ENCODE measurements around the gene ZNF766. TPM values are rescaled to one million over a fixed set of nuclear protein-coding genes. Genes with fewer than 3 reads are reported as not detected.
A peak's percentile ranks its signal among the peaks of the same experiment; 100 is the strongest.

ZNF766 gene
- total and polyA plus RNA-seq, 2 of the 8 experiments (the other 6 are each of a cell fraction or from before 2014, with no cell fraction given) = 8.3 to 31.9 TPM

GRCh38 chr19:52343548-52343947, 74.2 kb downstream of the ZNF766 start (continued):
- TF ChIP-seq CHD7 (IDR thresholded peaks at IDR 0.05; ENCODE audit: insufficient replicate concordance, low read length) = no peak
- peak; percentile 57 for TF ChIP-seq TEAD4 (IDR thresholded peaks at IDR 0.05; ENCODE audit: low read depth, low read length)
- TF ChIP-seq SIN3A (conservative IDR thresholded peaks at IDR 0.05 in 1 of 2, IDR thresholded peaks at IDR 0.05 in 1 of 2; ENCODE audit: low read depth in 1 of 2, low read length in 2 of 2) = peak in 1 of 2 experiments; percentile 62; a peak in 1 of 4 replicates

Measured in H1 (cell line).